WTC11 (cell line): ENCODE data around the gene PBRM1.

Source experiments
- CBFB ChIP-seq: sonication (generic); formaldehyde crosslinking; IDR thresholded peaks from 2 replicates; pipeline ENCODE4 v1.8.1; 2022; ENCODE audit warnings: mild to moderate bottlenecking, low read depth, missing genetic modification reagents
- CREB1 ChIP-seq: sonication (generic); formaldehyde crosslinking; IDR thresholded peaks from 2 replicates; pipeline ENCODE4 v1.8.0; 2023; ENCODE audit warnings: mild to moderate bottlenecking, missing genetic modification reagents
- CTCF ChIP-seq: fragments of 200-600 bp; IDR thresholded peaks from 2 replicates; pipeline ENCODE4 v1.8.0; 2022; ENCODE audit warnings: antibody characterized with exemption
- MAX ChIP-seq: sonication (generic); formaldehyde crosslinking; IDR thresholded peaks from 2 replicates; pipeline ENCODE4 v1.8.0; 2022; ENCODE audit warnings: mild to moderate bottlenecking, missing genetic modification reagents
- MXD4 ChIP-seq: fragments of 250-450 bp; sonication (Bioruptor Pico); IDR thresholded peaks from 2 replicates; pipeline ENCODE4 v1.8.0; 2021; ENCODE audit warnings: mild to moderate bottlenecking, moderate library complexity, borderline replicate concordance
- NR3C1 ChIP-seq: sonication (generic); formaldehyde crosslinking; conservative IDR thresholded peaks from 2 replicates; pipeline ENCODE4 v1.8.1; 2023; ENCODE audit warnings: low read depth, mild to moderate bottlenecking, missing genetic modification reagents
- SMAD4 ChIP-seq: sonication (generic); formaldehyde crosslinking; IDR thresholded peaks from 2 replicates; pipeline ENCODE4 v1.8.0; 2022; ENCODE audit warnings: mild to moderate bottlenecking, missing genetic modification reagents
- ZNF317 ChIP-seq: sonication (generic); formaldehyde crosslinking; IDR thresholded peaks from 2 replicates; pipeline ENCODE4 v1.8.1; 2023; ENCODE audit warnings: low read depth, mild to moderate bottlenecking, moderate library complexity, missing genetic modification reagents, borderline replicate concordance
- TF ChIP-seq, protein P1 (sequence below): sonication (generic); formaldehyde crosslinking; IDR thresholded peaks from 2 replicates; pipeline ENCODE4 v1.8.1; 2022; ENCODE audit warnings: low read depth, missing genetic modification reagents, borderline replicate concordance
- TF ChIP-seq, protein P2 (sequence below): sonication (generic); formaldehyde crosslinking; IDR thresholded peaks from 2 replicates; pipeline ENCODE4 v1.8.1; 2022; ENCODE audit warnings: missing genetic modification reagents, borderline replicate concordance

- TF ChIP-seq NR3C1 (CRISPR knock-in tag) (no peak), CBFB (CRISPR knock-in tag) (no peak), MAX (no peak), CTCF (no peak), ZNF317 (CRISPR knock-in tag) (no peak), MXD4 (CRISPR knock-in tag) (no peak), CREB1 (CRISPR knock-in tag) (no peak), SMAD4 (no peak)
- TF ChIP-seq, protein P1, sequence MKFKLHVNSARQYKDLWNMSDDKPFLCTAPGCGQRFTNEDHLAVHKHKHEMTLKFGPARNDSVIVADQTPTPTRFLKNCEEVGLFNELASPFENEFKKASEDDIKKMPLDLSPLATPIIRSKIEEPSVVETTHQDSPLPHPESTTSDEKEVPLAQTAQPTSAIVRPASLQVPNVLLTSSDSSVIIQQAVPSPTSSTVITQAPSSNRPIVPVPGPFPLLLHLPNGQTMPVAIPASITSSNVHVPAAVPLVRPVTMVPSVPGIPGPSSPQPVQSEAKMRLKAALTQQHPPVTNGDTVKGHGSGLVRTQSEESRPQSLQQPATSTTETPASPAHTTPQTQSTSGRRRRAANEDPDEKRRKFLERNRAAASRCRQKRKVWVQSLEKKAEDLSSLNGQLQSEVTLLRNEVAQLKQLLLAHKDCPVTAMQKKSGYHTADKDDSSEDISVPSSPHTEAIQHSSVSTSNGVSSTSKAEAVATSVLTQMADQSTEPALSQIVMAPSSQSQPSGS = no peak
- TF ChIP-seq, protein P2, sequence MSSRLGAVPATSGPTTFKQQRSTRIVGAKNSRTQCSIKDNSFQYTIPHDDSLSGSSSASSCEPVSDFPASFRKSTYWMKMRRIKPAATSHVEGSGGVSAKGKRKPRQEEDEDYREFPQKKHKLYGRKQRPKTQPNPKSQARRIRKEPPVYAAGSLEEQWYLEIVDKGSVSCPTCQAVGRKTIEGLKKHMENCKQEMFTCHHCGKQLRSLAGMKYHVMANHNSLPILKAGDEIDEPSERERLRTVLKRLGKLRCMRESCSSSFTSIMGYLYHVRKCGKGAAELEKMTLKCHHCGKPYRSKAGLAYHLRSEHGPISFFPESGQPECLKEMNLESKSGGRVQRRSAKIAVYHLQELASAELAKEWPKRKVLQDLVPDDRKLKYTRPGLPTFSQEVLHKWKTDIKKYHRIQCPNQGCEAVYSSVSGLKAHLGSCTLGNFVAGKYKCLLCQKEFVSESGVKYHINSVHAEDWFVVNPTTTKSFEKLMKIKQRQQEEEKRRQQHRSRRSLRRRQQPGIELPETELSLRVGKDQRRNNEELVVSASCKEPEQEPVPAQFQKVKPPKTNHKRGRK (CRISPR knock-in tag) = no peak
These were observed 128.4 kb downstream of the PBRM1 start for GRCh38 chr3:52557011-52557960.
